Measurements from ENCODE around the gene IGF2.

GRCh38 chr11:2164861-2165555, 25.8 kb upstream of the IGF2 start:
- TF ChIP-seq CTCF (IDR thresholded peaks at IDR 0.05; ENCODE audit: low read length) (no peak), EZH2 (IDR thresholded peaks at IDR 0.05; ENCODE audit: borderline replicate concordance, low read length) (no peak)

Data from OCI-LY1 (cell line).